GM12801 (cell line): ENCODE results near the gene PTPRN2.

ENCODE experiments used
- CTCF ChIP-seq: IDR thresholded peaks from one replicate; pipeline ENCODE4 v1.5.1; 2011; ENCODE audit warnings: control low read depth; ENCODE audit not compliant: insufficient read length; ENCODE audit errors: extremely low read depth

The PTPRN2 gene

GRCh38 chr7:157666530-157667040, 921.0 kb downstream of the PTPRN2 start:
- no peak for TF ChIP-seq CTCF

- TF ChIP-seq CTCF = no peak
Measured at GRCh38 chr7:157664871-157665633, 922.6 kb downstream of the PTPRN2 start.

GRCh38 chr7:157664034-157664433, 923.6 kb downstream of the PTPRN2 start:
- no peak for TF ChIP-seq CTCF

- TF ChIP-seq CTCF = no peak
Measured at GRCh38 chr7:157662981-157663716, 924.5 kb downstream of the PTPRN2 start.

- no peak for TF ChIP-seq CTCF
Measured at GRCh38 chr7:157662110-157662791, 925.4 kb downstream of the PTPRN2 start.

- TF ChIP-seq CTCF = no peak
Measured at GRCh38 chr7:157661611-157661975, 926.0 kb downstream of the PTPRN2 start.

GRCh38 chr7:157660971-157661610, 926.5 kb downstream of the PTPRN2 start:
- no peak for TF ChIP-seq CTCF
